Stomach (tissue), 4 donors: ENCODE measurements around the gene SCAF8.

ENCODE experiments used
- EP300 ChIP-seq: sonication (generic); formaldehyde crosslinking; IDR thresholded peaks from one replicate; pipeline ENCODE4 v1.6.1; 2017; ENCODE audit warnings: antibody characterized with exemption
- POLR2A ChIP-seq, 4 donors: fragments of 450-650 bp; IDR thresholded peaks; one replicate each; pipeline ENCODE4 v1.6.1; 2016; ENCODE audit warnings: antibody characterized with exemption in 4 of 4, control low read depth in 2 of 4, mild to moderate bottlenecking in 1 of 4, moderate library complexity in 1 of 4
- TF ChIP-seq, protein P1 (sequence below), 7 experiments: fragments of 450-650 bp in 4 of 7; fragments of 200-600 bp in 3 of 7; sonication (generic) in 3 of 7; IDR thresholded peaks; one replicate each; pipeline ENCODE4 v1.5.1; 2016 to 2019; ENCODE audit warnings: antibody characterized with exemption in 7 of 7, control low read depth in 2 of 7, mild to moderate bottlenecking in 1 of 7

DNA sequence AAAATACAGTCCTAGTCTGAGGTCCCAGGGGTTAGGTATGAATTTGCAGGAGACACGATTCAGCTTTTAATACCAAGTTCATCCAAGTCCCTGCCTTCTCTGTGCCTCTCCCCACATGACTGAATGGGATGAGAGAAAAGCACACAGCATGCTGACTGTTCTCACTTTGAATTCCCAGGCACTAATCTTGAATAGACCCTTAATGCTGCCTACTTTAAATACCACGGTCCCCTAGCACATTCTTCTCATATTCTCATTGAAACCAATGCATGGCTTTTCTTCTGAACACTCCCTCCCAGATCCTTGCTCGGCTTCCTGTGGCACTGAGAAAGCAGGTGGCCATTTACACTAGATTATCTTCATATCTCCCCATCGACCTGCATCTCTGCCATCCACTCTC is 30.1 kb upstream of the SCAF8 start:
- TF ChIP-seq, protein P1, sequence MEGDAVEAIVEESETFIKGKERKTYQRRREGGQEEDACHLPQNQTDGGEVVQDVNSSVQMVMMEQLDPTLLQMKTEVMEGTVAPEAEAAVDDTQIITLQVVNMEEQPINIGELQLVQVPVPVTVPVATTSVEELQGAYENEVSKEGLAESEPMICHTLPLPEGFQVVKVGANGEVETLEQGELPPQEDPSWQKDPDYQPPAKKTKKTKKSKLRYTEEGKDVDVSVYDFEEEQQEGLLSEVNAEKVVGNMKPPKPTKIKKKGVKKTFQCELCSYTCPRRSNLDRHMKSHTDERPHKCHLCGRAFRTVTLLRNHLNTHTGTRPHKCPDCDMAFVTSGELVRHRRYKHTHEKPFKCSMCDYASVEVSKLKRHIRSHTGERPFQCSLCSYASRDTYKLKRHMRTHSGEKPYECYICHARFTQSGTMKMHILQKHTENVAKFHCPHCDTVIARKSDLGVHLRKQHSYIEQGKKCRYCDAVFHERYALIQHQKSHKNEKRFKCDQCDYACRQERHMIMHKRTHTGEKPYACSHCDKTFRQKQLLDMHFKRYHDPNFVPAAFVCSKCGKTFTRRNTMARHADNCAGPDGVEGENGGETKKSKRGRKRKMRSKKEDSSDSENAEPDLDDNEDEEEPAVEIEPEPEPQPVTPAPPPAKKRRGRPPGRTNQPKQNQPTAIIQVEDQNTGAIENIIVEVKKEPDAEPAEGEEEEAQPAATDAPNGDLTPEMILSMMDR (IDR thresholded peaks at IDR 0.05), result no peak
- TF ChIP-seq POLR2A (IDR thresholded peaks at IDR 0.05) (no peak), EP300 (no peak)
